Ovary (tissue), 9 donors: ENCODE measurements around the gene ADCY5. TPM values are rescaled to one million over a fixed set of nuclear protein-coding genes. Genes with fewer than 3 reads are reported as not detected.
A peak's percentile ranks its signal among the peaks of the same experiment; 100 is the strongest.

Experiments
- DNase-seq, 5 donors: peaks; one replicate each; pipeline ENCODE4 v3.0.0-alpha.2; 2019 to 2020
- H3K27ac ChIP-seq, 2 donors: fragments of 200-600 bp; one replicate each; pipeline versions ENCODE4 v1.5.1 to v1.8.0; 2019 to 2022
- H3K27me3 ChIP-seq: fragments of 200-600 bp; one replicate; pipeline ENCODE4 v1.8.0; 2022
- H3K36me3 ChIP-seq: fragments of 200-600 bp; sonication (generic); one replicate; pipeline ENCODE4 v1.5.1; 2019
- H3K4me1 ChIP-seq: one replicate; pipeline ENCODE4 v1.8.1; 2013; ENCODE audit warnings: mild to moderate bottlenecking, moderate library complexity; ENCODE audit not compliant: insufficient read depth
- H3K4me3 ChIP-seq: fragments of 200-600 bp; sonication (generic); one replicate; pipeline ENCODE4 v1.5.1; 2017
- H3K9me3 ChIP-seq, 2 donors: fragments of 200-600 bp in 1 of 2; sonication (generic) in 1 of 2; one replicate each; pipeline versions ENCODE4 v1.5.1 to v1.8.1; 2013 to 2019; ENCODE audit warnings: mild to moderate bottlenecking in 1 of 2, moderate library complexity in 1 of 2
- CTCF ChIP-seq, 3 donors: fragments of 450-650 bp in 2 of 3; fragments of 200-600 bp in 1 of 3; IDR thresholded peaks; one replicate each; pipeline versions ENCODE4 v1.5.1 to v1.8.0; 2016 to 2022; ENCODE audit warnings: antibody characterized with exemption in 3 of 3, mild to moderate bottlenecking in 1 of 3
- EP300 ChIP-seq: sonication (generic); formaldehyde crosslinking; IDR thresholded peaks from one replicate; pipeline ENCODE4 v1.6.1; 2017; ENCODE audit warnings: antibody characterized with exemption
- POLR2A ChIP-seq: fragments of 450-650 bp; IDR thresholded peaks from one replicate; pipeline ENCODE4 v1.6.1; 2017; ENCODE audit warnings: antibody characterized with exemption, mild to moderate bottlenecking, moderate library complexity
- WGBS, 3 donors: extraction: QIAGEN DNeasy Blood & Tissue Kit in 1 of 3; methylation state at CpG; one replicate each; pipeline versions ENCODE4 v1.1.5 to v1.1.7; 2013 to 2017; 5-methylcytosine and 5-hydroxymethylcytosine counted together
- intact Hi-C, 4 donors: fragments of 100-400 bp; cut with DNase I; formaldehyde crosslinking; loops; one replicate each; pipeline versions ENCODE4 v1.11.0 to v1.15.1; 2022 to 2023
- polyA plus RNA-seq, 2 donors: library from polyadenylated mRNA; stranded (reverse); fragments of 200-250 nt in 1 of 2; fragments of 350-450 nt in 1 of 2; fragmentation: Illumina TruSeq in 1 of 2; extraction: RNeasy Lipid Tissue Mini Kit (QIAGEN cat#74804) in 1 of 2; gene quantifications; one replicate each; pipeline ENCODE4 v1.2.3, GENCODE V29; 2013 to 2014
- total RNA-seq, 7 donors: library from RNA; depleted of rRNA in 2 of 7; stranded (reverse); fragments of >200 nt in 2 of 7; fragmentation: NEBNext Ultra II Directional in 3 of 7; extraction: Animal tissue kit (Norgen Biotek cat#: 25700) in 3 of 7; gene quantifications; one replicate each; pipeline versions ENCODE4 v1.1.0 to v1.2.4, GENCODE V29; 2016 to 2023
- donor health status: DM: no; HTN: no; CAD: no; lungs with moderate emphysema.
- donor health status: DM: no; HTN: no; CAD: no.
- donor health status: Bipolar disorder and iron deficiency.
- donor health status: DM: yes; HTN: yes; CAD: no.
- donor health status: DM: no; HTN: no; CAD: no.
- donor health status: DM: yes; HTN: yes; CAD: no.

The ADCY5 gene
- total and polyA plus RNA-seq, 9 donors, result 5.3 to 36.2 (median 20.3) TPM

DNA sequence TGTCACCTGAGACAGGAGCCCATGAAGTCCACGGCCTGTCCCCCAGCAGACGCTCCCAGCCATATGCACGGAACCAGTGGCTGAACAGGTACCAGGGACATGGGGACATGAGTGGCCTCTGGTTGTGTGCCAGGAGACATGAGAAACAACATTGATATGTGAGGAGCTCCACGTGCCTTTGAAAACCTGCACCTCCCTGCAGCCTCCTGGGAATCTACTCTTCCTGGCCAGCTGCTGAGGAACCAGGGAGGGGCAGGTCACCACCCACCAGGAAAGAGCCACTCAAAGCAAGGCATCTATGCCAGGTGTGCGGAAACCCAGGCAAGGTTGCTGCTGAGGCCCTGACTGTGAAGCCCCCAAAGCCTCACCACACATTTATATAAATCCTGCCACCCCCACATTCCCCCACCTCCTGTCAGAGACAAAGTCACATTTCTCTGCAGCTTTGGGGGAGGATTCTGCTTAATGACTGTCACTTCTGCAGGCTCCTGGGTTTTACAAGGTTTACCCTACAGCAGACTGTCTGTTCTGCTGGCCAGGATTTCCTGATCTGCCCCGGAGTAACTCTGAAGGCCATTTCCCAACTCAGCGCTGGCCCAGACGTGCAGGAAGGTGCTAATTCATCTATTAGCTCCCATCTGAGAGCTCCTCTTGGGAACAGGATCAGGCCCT lies 110.8 kb downstream of the ADCY5 start:
- intact Hi-C loops, result no loop called here
- Histone ChIP-seq H3K9me3 (no peaks in the 10 kb centered on the region), H3K36me3 (no peaks in the 10 kb centered on the region), H3K4me1 (peaks cover 2% of the 10 kb centered on the region), H3K27ac (no peak overlapping the region), H3K4me3 (no peak overlapping the region), H3K27me3 (no peaks in the 10 kb centered on the region)
- DNase-seq, result peak in 1 of 5 donors; percentile 15
- 76 to 85% (median 78%) methylated on average over 8 of the region's 8 CpGs for WGBS, 3 donors
- no peak for TF ChIP-seq POLR2A
- no peak for TF ChIP-seq CTCF (IDR thresholded peaks at IDR 0.05)
- no peak for TF ChIP-seq EP300

GRCh38 chr3:123337226-123337625 lies 111.7 kb downstream of the ADCY5 start:
- TF ChIP-seq POLR2A (no peak), CTCF (IDR thresholded peaks at IDR 0.05) (no peak), EP300 (no peak)
- Histone ChIP-seq H3K27me3 (no peaks in the 10 kb centered on the region), H3K4me1 (peaks cover 2% of the 10 kb centered on the region), H3K27ac (no peak overlapping the region), H3K36me3 (no peaks in the 10 kb centered on the region), H3K9me3 (no peaks in the 10 kb centered on the region), H3K4me3 (no peak overlapping the region)
- intact Hi-C loops, result no loop called here
- WGBS, 3 donors, result 92 to 96% (median 95%) methylated on average over 11 of the region's 11 CpGs
- DNase-seq, result peak in 2 of 5 donors; percentile 7 to 12

DNA sequence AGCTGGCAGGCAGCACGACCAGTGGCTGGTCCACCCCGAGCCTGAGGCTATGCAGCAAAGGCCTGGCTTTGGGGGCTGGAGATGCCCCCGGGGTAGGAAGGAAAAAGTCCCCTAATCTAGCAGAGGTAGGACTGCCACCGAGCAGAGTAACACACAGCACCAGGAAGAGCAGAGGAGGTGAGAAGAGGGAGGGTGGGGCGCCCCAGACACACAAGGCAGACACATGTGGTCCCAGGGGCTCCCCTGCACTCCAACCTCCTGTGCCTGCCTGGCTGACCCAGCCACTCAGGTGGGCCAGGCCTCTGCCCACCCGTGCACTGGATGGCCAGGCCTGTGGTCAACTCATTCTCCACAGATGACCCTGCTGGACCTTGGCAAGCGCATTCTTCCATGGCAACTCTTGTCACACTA lies 112.4 kb downstream of the ADCY5 start:
- H3K4me1 ChIP-seq, result peaks cover 4% of the 10 kb centered on the region
- no peak overlapping the region for H3K27ac ChIP-seq
- WGBS, 3 donors, result 92 to 94% (median 93%) methylated on average over 7 of the region's 7 CpGs

GRCh38 chr3:123336001-123336400 lies 112.9 kb downstream of the ADCY5 start:
- DNase-seq, result peak in 2 of 5 donors; percentile 8 to 22
- Histone ChIP-seq H3K4me3 (no peak overlapping the region), H3K4me1 (peaks cover 8% of the 10 kb centered on the region), H3K9me3 (no peaks in the 10 kb centered on the region), H3K27ac (peak overlapping the region in 1 of 2 donors; percentile 6), H3K36me3 (no peaks in the 10 kb centered on the region), H3K27me3 (no peaks in the 10 kb centered on the region)
- 81 to 99% (median 82%) methylated on average over 4 of the region's 4 CpGs for WGBS, 3 donors
- intact Hi-C loops, result no loop called here
- TF ChIP-seq POLR2A, result no peak
- TF ChIP-seq EP300, result no peak
- no peak for TF ChIP-seq CTCF (IDR thresholded peaks at IDR 0.05)

More for the DNA sequence above, 112.4 kb downstream of the ADCY5 start:
- intact Hi-C loops, result no loop called here
- Histone ChIP-seq H3K27me3 (no peaks in the 10 kb centered on the region), H3K4me3 (no peak overlapping the region), H3K9me3 (no peaks in the 10 kb centered on the region), H3K36me3 (no peaks in the 10 kb centered on the region)
- no peak for TF ChIP-seq CTCF (IDR thresholded peaks at IDR 0.05)
- no peak for TF ChIP-seq POLR2A
- no peak for TF ChIP-seq EP300
- peak in 2 of 5 donors; percentile 9 to 26 for DNase-seq
